Brain microvascular endothelial cell (primary cell): Measurements from ENCODE around the gene ITGAV.
A peak's percentile ranks its signal among the peaks of the same experiment; 100 is the strongest.

Experiments
- DNase-seq: peaks from one replicate; pipeline ENCODE4 v3.0.0-alpha.2; 2020
- H3K27ac ChIP-seq: fragments of 250-450 bp; sonication (Bioruptor Pico); 2 replicates; pipeline ENCODE4 v1.5.1; 2020; ENCODE audit warnings: mild to moderate bottlenecking, moderate library complexity
- H3K27me3 ChIP-seq: fragments of 250-450 bp; sonication (Bioruptor Pico); replicated peaks from 2 replicates; pipeline ENCODE4 v1.5.1; 2020; ENCODE audit warnings: mild to moderate bottlenecking
- H3K36me3 ChIP-seq: fragments of 250-450 bp; sonication (Bioruptor Pico); replicated peaks from 2 replicates; pipeline ENCODE4 v1.5.1; 2020; ENCODE audit warnings: mild to moderate bottlenecking
- H3K4me3 ChIP-seq: 2 replicates; pipeline ENCODE4 v1.5.1; 2011; ENCODE audit warnings: low read depth, mild to moderate bottlenecking, control low read depth, low read length, moderate library complexity
- CTCF ChIP-seq: IDR thresholded peaks from 2 replicates; pipeline ENCODE4 v1.5.1; 2011; ENCODE audit warnings: low read depth, mild to moderate bottlenecking, moderate library complexity, low read length, control low read depth, inconsistent platforms; ENCODE audit errors: missing control alignments
- in situ Hi-C: cut with HindIII; loops from 2 replicates; pipeline ENCODE4 v1.10.0; 2017; ENCODE audit warnings: low sequenced_read_pairs, low pct_ligation_motif_present

ITGAV gene

GRCh38 chr2:186595219-186595618 is 5.4 kb downstream of the ITGAV start:
- TF ChIP-seq CTCF: no peak
- in situ Hi-C loops: no loop called here
- no peaks in the 10 kb centered on the region for H3K27me3 ChIP-seq
- no peak overlapping the region for H3K4me3 ChIP-seq
- no peak for DNase-seq
- peaks cover 5% of the 10 kb centered on the region for H3K36me3 ChIP-seq
- H3K27ac ChIP-seq: no peak overlapping the region

- peak; percentile 40 for DNase-seq
- H3K27me3 ChIP-seq: no peaks in the 10 kb centered on the region
- H3K36me3 ChIP-seq: peaks cover 5% of the 10 kb centered on the region
- in situ Hi-C loops: no loop called here
- no peak overlapping the region for H3K4me3 ChIP-seq
- no peak for TF ChIP-seq CTCF
- H3K27ac ChIP-seq: no peak overlapping the region
These were observed 9.4 kb downstream of the ITGAV start for GRCh38 chr2:186599186-186599778.

GRCh38 chr2:186603286-186603685 is 13.4 kb downstream of the ITGAV start:
- Histone ChIP-seq H3K27me3 (no peaks in the 10 kb centered on the region), H3K36me3 (peaks cover 18% of the 10 kb centered on the region), H3K4me3 (no peak overlapping the region), H3K27ac (peak overlapping the region; percentile 15)
- no peak for TF ChIP-seq CTCF
- no peak for DNase-seq
- in situ Hi-C loops: no loop called here

- Histone ChIP-seq H3K27ac (no peak overlapping the region), H3K4me3 (no peak overlapping the region), H3K36me3 (peaks cover 15% of the 10 kb centered on the region), H3K27me3 (no peaks in the 10 kb centered on the region)
- no peak for DNase-seq
- in situ Hi-C loops: no loop called here
- no peak for TF ChIP-seq CTCF
These were observed 15.2 kb downstream of the ITGAV start for GRCh38 chr2:186605041-186605440.

GRCh38 chr2:186607660-186608324 is 17.9 kb downstream of the ITGAV start:
- Histone ChIP-seq H3K27me3 (no peaks in the 10 kb centered on the region), H3K4me3 (no peak overlapping the region), H3K36me3 (peaks cover 21% of the 10 kb centered on the region), H3K27ac (no peak overlapping the region)
- DNase-seq: no peak
- TF ChIP-seq CTCF: no peak
- in situ Hi-C loops: no loop called here

GRCh38 chr2:186610785-186611184 is 20.9 kb downstream of the ITGAV start:
- in situ Hi-C loops: no loop called here
- DNase-seq: no peak
- Histone ChIP-seq H3K36me3 (peaks cover 21% of the 10 kb centered on the region), H3K4me3 (no peak overlapping the region), H3K27me3 (no peaks in the 10 kb centered on the region), H3K27ac (no peak overlapping the region)
- no peak for TF ChIP-seq CTCF
